Tongue (tissue), 2 donors: Measurements from ENCODE around the gene LRRC23. TPM values are rescaled to one million over a fixed set of nuclear protein-coding genes. Genes with fewer than 3 reads are reported as not detected.
"Not testable (repeated sequence)": the region's sequence is repeated elsewhere in the genome, so short reads cannot be mapped to it uniquely, and the experiment has no call there.

ENCODE experiments used
- DNase-seq: peaks from one replicate; pipeline ENCODE4 v3.0.0-alpha.2; 2015
- total RNA-seq: library from RNA; depleted of rRNA; stranded (reverse); fragments of >200 nt; gene quantifications from one replicate; pipeline ENCODE4 v1.2.3, GENCODE V29; 2014

LRRC23 gene
- total RNA-seq, 1 donor from 2014 or later = 5.9 TPM

DNA sequence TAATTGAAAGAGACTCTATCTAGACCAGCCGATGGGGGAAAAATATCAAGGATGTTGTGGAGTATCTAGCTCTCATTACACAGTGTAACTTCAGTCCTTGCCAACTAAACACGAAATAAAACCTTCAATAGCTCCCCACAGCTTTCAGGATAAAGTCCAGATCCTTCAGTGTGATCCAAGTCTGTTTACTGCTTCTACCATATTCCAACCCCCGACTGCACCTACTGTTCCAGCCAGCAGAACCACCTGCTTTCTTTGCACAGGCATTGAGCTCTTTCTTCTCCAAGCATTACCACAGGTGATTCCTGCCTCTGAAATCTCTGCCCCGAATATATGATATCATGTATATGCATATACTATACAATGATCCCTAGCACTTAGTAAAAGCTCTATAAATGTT lies 2.2 kb upstream of the LRRC23 start:
- DNase-seq = no peak

DNA sequence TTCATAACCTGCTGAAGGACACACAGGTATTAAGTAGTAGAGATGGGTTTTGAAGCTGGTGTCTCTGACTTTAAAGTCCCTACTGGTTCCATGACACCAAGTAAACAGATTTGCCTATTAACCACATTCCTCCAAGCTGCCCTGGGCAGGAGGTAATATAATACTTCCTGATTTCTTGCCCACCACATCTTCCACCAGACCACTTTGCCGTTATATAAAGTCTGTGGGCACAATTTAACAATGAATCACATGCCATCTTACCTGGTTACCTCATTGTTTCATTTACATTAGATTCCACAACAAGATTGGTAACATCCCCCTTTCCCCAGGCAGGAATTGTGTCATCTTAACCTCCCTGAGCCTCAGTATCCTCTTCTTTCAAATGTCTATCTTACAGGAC lies 900 bp upstream of the LRRC23 start:
- no peak for DNase-seq

DNA sequence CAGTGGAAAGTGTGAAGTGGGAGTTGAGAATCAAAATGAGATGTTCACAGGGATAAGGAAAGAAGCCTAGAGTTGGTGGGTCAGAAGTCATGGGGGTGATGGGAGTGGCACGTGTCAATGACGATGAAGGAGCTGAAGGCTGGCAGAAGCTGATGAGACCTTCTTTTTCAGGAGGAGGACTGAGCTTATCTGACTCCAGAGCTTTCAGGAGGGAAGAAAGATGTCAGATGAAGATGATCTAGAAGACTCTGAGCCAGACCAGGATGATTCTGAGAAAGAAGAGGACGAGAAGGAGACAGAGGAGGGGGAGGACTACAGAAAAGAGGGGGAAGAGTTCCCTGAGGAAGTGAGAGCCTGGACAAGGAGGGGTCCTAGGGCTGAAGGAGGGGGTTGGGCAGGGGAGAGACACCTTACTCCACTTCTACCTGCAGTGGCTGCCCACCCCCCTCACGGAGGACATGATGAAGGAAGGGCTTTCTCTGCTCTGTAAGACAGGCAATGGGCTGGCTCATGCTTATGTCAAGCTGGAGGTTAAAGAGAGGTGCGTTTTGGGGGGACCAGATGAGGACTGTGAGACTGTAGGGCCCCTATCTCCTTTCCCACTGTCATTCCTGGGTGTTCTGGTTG lies 905 bp downstream of the LRRC23 start:
- DNase-seq = no peak

DNA sequence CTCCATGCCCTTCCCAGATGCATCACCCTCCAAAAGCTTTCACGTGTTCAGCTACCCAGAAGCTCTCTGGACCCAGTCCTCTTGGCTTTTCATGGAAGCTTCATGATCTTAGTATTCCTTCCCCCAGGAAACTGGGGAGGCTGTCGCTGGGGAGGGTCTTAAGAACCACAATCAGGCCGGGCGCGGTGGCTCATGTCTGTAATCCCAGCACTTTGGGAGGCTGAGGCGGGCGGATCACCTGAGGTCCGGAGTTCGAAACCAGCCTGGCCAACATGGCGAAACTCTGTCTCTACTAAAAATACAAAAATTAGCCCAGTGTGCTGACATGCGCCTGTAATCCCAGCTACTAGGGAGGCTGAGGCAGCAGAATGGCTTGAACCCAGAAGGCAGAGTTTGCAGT lies 3.5 kb downstream of the LRRC23 start:
- DNase-seq = not testable (repeated sequence)

DNA sequence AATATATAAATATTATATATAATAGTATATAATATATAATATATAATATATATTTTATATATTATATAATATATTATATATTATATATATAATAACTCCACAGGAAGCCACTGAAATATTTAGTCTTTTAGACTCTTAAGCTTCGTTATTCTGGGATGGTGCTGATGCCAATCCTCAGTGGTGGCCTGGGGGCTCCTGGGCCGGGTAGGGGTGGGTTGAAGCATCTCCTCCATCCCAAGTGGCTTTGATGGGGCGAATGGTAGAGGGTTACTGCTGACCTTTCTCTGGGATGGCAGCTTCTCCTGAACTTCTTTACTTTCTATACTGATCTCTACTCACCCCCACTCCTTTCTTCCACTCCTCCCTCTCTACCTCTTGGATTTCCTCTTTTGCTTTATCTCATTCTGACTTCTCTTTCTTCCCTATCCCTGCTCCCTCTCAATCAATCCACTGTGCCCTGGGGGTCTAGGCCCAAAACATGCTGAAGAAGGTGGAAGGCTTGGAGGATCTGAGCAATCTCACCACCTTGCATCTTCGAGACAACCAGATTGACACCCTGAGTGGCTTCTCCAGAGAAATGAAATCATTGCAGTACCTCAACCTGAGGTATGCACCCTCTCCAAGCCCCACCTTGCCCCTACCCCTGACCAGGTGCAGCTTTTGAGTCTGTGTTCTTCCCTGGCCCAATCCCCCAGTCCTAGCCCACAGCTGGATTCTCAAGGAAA lies 5.0 kb downstream of the LRRC23 start:
- DNase-seq = no peak

DNA sequence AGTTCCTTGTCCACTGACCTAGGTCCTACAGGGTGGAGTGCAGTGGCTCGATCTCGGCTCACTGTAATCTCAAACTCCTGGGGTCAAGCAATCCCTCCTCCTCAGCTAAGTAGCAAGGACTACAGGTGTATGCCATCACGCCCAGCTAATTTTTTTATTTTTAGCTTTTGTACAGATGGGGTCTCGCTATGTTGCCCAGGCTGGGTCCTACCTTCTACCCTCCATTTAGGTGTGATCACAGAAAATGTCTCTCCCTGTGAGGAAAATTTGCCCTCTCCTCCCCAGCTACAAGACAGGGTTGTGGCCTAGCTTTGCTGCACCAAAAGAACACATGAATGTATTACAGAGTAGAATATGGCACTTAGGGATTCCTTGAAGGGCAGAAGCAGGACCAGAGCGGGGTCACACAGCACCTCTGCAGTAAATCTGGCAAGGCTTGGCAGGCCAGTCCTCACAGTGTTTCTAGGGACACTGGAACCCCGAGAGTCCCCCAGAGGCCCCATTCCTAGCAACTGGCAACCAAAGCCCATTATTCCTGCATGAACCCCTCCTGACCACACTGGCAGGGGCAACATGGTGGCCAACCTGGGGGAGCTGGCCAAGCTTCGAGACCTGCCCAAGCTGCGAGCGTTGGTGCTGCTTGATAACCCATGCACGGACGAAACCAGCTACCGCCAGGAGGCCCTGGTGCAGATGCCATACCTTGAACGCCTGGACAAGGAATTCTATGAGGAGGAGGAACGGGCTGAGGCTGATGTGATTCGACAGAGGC lies 7.7 kb downstream of the LRRC23 start:
- no peak for DNase-seq

DNA sequence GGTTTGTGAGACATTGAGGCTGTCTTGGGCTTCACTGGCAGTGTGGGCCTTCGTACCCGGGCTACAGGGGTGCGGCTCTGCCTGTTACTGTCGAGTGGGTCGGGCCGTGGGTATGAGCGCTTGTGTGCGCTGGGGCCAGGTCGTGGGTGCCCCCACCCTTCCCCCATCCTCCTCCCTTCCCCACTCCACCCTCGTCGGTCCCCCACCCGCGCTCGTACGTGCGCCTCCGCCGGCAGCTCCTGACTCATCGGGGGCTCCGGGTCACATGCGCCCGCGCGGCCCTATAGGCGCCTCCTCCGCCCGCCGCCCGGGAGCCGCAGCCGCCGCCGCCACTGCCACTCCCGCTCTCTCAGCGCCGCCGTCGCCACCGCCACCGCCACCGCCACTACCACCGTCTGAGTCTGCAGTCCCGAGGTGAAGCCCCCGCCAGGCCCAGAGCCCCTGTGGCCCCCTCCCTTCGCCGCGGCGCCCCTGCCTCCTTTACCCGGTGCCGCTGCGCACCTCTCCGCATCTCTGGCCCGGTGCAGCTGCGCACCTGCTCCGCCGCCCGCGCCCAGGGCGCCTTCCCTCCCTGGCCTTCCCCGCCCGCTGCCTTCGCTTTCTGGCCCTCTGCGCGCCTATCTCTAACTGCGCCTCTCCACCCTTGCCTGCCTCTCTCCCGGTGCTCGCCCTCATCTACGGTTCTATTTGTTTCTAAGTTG lies 9.8 kb downstream of the LRRC23 start, which contains the start of gene ENO2:
Gene ENO2 (plus strand): TSS at position 335 of the 701 bp plus-strand sequence. CDS start 1,253 bp downstream, outside the sequence.
- peak; percentile 73 for DNase-seq

DNA sequence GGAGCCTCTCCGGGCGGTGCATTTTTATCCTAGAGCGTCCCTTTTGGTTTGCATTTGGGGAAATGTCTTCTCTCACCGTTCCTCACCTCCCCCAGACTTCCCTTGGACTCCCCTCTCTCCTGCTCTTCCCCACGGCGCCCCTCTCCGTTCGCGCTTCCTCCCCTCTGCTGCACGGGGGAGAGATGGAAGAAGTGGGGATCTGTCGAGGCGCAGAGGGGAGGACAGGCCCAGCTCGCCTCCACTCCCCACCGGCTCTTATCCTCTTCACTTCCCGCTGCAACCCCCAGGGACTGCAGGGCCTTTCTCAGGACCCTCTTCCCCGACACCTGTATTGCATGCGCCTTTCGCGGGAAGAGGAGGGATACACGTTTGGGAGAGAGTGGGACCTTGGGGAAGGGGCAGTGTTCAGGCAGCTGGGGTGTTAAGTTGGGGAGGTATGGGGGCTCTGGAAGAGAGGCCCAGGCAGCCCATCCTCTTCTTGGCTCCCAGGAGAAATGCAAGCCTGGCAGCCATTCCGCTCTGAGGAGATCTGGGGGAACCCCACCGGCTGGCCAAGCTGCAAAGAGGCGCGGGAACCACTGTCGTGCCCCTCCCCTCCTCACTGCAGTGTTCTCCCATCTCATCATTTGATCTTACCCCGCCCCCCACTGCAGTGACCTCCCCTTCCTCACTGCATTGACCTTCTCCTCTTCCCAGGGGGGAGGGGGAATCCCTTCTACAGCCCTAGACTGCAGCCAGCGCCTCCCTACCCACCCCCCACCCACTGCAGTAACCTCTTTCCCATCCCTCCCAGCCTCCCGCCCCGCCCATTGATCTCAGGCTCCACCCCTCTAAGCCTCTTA lies 10.5 kb downstream of the LRRC23 start:
- DNase-seq = no peak

DNA sequence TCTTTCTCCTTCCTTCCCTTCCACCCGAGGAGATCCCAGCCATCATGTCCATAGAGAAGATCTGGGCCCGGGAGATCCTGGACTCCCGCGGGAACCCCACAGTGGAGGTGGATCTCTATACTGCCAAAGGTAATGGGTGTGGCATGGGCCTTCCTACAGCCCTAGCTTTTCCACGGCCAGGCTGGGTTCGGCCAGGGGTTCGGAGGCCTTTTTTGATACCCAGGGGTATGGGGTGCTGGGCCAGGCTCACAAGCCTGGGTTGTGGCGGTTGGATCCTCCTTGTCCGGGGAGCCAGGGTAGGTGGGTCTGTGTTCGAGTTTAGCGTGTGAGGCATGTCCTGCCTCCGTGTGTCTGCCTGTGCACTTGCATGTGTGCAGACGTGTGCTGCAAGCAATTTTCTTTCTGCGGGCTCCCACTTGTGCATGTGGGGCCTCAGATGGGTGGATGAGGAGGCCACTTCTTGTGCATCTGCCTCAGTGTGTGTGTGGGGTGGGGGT lies 11.2 kb downstream of the LRRC23 start:
- DNase-seq = no peak

DNA sequence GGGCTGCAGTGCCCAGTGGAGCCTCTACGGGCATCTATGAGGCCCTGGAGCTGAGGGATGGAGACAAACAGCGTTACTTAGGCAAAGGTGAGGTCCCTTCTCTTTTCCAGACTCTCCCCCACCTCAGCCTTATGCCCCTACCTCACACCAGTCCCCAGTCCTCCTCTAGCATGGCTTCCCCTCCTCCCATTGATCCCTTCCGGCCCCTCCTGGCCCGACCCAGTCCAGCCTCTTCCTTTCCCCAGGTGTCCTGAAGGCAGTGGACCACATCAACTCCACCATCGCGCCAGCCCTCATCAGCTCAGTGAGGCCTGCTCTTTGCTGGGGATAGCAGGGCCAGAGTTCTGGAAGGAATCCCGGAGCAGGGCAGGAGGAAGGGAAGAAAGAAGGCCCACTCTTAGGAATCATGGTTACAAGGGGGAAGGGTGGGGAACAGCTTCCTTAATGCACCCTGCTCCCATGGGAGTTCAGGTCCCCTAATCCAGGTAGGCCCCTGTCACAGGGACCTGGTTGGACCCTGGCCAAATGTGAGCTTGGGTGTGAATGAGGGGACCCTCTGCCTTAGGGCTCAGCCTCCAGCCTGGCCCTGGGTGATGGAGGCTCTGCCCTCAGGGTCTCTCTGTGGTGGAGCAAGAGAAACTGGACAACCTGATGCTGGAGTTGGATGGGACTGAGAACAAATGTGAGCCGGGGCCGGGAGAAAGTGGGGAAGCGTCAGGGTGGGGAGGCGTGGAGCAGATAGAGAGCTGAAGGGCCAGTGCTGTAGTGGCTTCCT lies 12.0 kb downstream of the LRRC23 start:
- DNase-seq = no peak

DNA sequence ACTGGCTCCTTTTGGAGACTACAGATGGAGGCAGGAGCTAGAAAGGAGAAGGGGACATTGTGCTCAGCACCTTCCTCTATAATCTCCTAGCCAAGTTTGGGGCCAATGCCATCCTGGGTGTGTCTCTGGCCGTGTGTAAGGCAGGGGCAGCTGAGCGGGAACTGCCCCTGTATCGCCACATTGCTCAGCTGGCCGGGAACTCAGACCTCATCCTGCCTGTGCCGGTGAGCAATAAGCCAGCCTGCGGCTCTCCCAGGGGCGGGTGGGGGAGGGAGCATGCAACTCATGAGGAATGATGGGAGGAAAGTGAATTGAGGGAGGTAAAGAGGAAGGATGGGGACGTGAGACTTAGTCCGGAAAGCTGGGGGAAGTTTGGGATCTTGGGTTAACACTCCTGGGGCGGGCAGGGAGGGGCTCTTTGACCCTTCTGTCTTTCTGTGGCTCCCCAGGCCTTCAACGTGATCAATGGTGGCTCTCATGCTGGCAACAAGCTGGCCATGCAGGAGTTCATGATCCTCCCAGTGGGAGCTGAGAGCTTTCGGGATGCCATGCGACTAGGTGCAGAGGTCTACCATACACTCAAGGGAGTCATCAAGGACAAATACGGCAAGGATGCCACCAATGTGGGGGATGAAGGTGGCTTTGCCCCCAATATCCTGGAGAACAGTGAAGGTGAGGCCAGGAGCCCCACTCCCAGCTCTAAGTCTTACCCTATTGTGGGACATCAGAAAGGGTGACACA lies 13.0 kb downstream of the LRRC23 start:
- DNase-seq = no peak

DNA sequence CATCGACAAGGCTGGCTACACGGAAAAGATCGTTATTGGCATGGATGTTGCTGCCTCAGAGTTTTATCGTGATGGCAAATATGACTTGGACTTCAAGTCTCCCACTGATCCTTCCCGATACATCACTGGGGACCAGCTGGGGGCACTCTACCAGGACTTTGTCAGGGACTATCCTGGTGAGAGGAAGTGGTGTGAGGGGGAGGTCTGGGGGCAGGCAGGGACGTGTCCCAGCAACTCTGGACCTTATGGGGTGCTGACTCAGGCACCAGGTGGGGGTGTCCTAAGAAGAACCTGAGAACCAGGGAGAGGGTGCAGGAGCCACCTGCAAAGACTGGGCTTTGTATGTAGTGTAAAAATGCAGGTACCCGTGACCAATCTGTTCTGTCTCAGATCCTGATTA lies 15.0 kb downstream of the LRRC23 start:
- DNase-seq = no peak

DNA sequence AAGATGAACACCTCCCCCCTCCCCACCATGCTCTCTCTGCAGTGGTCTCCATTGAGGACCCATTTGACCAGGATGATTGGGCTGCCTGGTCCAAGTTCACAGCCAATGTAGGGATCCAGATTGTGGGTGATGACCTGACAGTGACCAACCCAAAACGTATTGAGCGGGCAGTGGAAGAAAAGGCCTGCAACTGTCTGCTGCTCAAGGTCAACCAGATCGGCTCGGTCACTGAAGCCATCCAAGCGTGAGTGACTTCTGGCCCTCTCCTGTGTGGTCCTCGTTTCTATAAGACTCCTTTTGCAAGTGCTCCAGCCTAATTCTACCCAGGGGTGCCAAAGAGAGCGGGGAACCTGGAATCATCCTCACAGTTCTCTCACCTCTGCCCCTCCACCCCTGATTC lies 16.9 kb downstream of the LRRC23 start:
- DNase-seq = no peak

DNA sequence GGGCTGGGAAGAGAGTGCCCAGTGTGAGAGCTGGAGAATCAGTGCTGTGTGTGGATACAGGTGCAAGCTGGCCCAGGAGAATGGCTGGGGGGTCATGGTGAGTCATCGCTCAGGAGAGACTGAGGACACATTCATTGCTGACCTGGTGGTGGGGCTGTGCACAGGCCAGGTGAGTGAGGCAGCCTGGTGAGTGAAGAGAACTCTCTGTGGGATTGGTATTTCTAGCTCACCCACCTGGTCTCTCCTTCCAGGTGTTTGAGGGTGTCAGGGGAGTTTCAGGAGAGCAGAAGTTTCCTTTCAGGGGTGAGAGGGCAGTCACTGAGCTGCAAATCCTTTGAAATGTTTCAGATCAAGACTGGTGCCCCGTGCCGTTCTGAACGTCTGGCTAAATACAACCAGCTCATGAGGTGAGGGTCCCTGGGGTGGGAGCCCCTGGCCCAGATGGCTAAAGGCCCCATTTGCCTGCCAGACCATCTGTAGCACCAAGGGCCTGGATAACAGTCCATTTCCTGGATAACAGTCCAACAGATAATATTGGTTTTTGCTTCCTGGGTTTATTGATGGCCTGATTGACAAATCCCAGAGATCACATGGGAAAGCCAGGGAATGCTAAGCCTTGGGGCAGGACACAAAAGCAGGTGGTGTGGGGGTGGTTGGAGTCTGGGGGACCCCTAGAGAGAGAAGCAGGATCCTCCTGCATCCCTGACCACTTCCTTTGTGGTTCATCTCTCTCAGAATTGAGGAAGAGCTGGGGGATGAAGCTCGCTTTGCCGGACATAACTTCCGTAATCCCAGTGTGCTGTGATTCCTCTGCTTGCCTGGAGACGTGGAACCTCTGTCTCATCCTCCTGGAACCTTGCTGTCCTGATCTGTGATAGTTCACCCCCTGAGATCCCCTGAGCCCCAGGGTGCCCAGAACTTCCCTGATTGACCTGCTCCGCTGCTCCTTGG lies 17.6 kb downstream of the LRRC23 start:
- DNase-seq = no peak

DNA sequence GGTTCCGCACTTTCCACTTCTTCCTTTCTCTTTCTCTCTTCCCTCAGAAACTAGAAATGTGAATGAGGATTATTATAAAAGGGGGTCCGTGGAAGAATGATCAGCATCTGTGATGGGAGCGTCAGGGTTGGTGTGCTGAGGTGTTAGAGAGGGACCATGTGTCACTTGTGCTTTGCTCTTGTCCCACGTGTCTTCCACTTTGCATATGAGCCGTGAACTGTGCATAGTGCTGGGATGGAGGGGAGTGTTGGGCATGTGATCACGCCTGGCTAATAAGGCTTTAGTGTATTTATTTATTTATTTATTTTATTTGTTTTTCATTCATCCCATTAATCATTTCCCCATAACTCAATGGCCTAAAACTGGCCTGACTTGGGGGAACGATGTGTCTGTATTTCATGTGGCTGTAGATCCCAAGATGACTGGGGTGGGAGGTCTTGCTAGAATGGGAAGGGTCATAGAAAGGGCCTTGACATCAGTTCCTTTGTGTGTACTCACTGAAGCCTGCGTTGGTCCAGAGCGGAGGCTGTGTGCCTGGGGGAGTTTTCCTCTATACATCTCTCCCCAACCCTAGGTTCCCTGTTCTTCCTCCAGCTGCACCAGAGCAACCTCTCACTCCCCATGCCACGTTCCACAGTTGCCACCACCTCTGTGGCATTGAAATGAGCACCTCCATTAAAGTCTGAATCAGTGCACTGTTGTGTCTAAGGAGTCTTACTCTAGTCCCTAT lies 18.5 kb downstream of the LRRC23 start:
- DNase-seq = no peak

DNA sequence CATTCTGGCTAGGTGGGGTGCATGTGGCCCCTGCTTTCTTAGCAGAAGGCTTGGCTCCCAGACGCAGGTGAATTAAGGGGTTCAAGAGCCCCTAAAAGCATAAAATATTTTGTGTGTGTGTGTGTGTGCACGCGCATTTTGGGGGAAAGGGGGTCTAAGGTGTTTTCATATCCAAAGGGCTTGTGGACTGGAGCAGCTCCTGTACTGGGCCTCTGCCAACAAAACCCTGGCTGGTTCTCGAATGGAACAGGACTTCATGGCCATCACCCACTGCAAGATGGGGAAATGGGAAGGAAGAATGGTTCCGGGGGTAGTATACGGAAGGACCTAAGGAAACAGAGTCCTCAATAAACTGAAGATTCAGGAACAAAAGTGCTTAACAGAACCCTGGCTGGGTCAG lies 19.2 kb downstream of the LRRC23 start:
- DNase-seq = no peak

DNA sequence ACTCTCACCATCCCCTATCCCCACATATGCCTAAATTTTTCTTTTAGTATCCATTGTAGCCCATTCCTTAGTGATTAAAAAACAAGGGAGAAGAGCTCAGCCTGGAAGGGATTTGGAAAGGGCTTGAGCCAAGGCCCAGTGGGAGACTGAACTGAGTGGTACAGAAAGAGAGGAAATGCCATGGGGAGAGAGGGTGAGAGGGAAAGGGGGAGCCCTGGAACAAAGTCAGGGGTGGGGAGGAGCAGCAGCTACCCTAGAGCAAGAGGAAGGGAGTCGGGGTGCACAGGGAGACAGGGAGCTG lies 20.6 kb downstream of the LRRC23 start:
- no peak for DNase-seq
